Left lung (tissue), 10 donors: ENCODE measurements around the gene GATAD2A. TPM values are rescaled to one million over a fixed set of nuclear protein-coding genes. Genes with fewer than 3 reads are reported as not detected.

Experiments
- ATAC-seq: fragments of 200-7000 bp; cut with Tn5 transposase; one replicate; pipeline ENCODE4 v1.9.1; 2020; ENCODE audit warnings: moderate library complexity
- DNase-seq, 4 donors: peaks; one replicate each; pipeline ENCODE4 v3.0.0-alpha.2; 2013 to 2020
- H3K27ac ChIP-seq, 2 donors: fragments of 200-600 bp; sonication (generic) in 1 of 2; one replicate each; pipeline versions ENCODE4 v1.5.0 to v1.8.0; 2020 to 2021
- H3K27me3 ChIP-seq, 2 donors: fragments of 200-600 bp; sonication (generic) in 1 of 2; one replicate each; pipeline versions ENCODE4 v1.5.0 to v1.8.0; 2020 to 2021
- H3K36me3 ChIP-seq, 2 donors: fragments of 200-600 bp; sonication (generic) in 1 of 2; one replicate each; pipeline versions ENCODE4 v1.5.0 to v1.8.0; 2020 to 2021
- H3K4me1 ChIP-seq, 2 donors: fragments of 200-600 bp; one replicate each; pipeline ENCODE4 v1.8.0; 2021
- H3K4me3 ChIP-seq, 2 donors: fragments of 200-600 bp; sonication (generic) in 1 of 2; one replicate each; pipeline versions ENCODE4 v1.5.0 to v1.8.0; 2020 to 2021; ENCODE audit warnings: mild to moderate bottlenecking in 1 of 2
- H3K9me3 ChIP-seq, 2 donors: fragments of 200-600 bp; sonication (generic) in 1 of 2; one replicate each; pipeline versions ENCODE4 v1.5.0 to v1.8.0; 2020 to 2021
- CTCF ChIP-seq, 2 donors: fragments of 200-600 bp; sonication (generic) in 1 of 2; IDR thresholded peaks; one replicate each; pipeline versions ENCODE4 v1.5.0 to v1.8.0; 2021; ENCODE audit warnings: antibody characterized with exemption in 2 of 2
- intact Hi-C, 2 donors: fragments of 100-400 bp; cut with DNase I; formaldehyde crosslinking; loops; one replicate each; pipeline versions ENCODE4 v1.11.2 to v1.14.2; 2022
- polyA plus RNA-seq, 6 donors: library from polyadenylated mRNA; unstranded; fragments of 120-200 nt; gene quantifications; one replicate each; pipeline ENCODE4 v1.2.1, GENCODE V29; 2013; ENCODE audit not compliant: insufficient read length in 6 of 6
- total RNA-seq, 2 donors: library from RNA; stranded (reverse); fragmentation: NEBNext Ultra II Directional; extraction: Animal tissue kit (Norgen Biotek cat#: 25700); gene quantifications; one replicate each; pipeline ENCODE4 v1.2.1, GENCODE V29; 2021
- donor health status: DM: no; HTN: yes; CAD: no.
- donor health status: DM: no; HTN: no; CAD: no.

Gene GATAD2A
- total and polyA plus RNA-seq, 8 donors: 39.3 to 97.3 (median 49.0) TPM

DNA sequence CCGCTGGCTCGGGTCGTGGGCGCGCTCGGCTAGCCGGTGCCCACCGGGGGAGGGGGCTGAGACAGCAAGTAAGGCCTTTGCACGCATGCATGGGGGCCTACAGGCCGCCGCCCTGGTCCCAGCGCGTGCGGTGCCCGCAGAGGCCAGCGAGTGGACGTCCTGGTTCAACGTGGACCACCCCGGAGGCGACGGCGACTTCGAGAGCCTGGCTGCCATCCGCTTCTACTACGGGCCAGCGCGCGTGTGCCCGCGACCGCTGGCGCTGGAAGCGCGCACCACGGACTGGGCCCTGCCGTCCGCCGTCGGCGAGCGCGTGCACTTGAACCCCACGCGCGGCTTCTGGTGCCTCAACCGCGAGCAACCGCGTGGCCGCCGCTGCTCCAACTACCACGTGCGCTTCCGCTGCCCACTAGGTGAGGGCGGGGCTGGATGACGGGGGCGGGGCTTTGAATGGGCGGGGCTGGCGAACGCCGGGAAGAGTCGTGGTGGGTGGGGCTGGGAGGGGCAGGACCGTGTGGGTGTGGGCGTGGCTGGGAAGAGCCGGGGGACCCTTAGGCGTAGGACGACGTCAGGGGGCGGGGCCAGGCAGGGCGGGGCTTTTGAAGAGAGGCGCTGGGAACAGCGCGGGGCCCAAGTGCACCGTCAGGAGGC, 134.7 kb downstream of the GATAD2A start:
- Histone ChIP-seq H3K27ac (no peak overlapping the region), H3K27me3 (peaks cover 33 to 87% of the 10 kb centered on the region in 2 donors), H3K9me3 (no peaks in the 10 kb centered on the region), H3K4me1 (peaks cover 16 to 39% of the 10 kb centered on the region in 2 donors), H3K4me3 (peak overlapping the region in 1 of 2 donors; percentile 34), H3K36me3 (no peaks in the 10 kb centered on the region)
- intact Hi-C loops: no loop called here
- no peak for TF ChIP-seq CTCF (IDR thresholded peaks at IDR 0.05)
- peak in 3 of 4 donors; percentile 68 to 96 (median 86) for DNase-seq
- peak; percentile 52 for ATAC-seq

GRCh38 chr19:19540715-19541515, 135.4 kb downstream of the GATAD2A start:
- Histone ChIP-seq H3K27me3 (peaks cover 33 to 94% of the 10 kb centered on the region in 2 donors), H3K27ac (no peak overlapping the region), H3K4me1 (peaks cover 16 to 39% of the 10 kb centered on the region in 2 donors), H3K4me3 (peak overlapping the region in 1 of 2 donors; percentile 34), H3K9me3 (no peaks in the 10 kb centered on the region), H3K36me3 (no peaks in the 10 kb centered on the region)
- intact Hi-C loops: no loop called here
- DNase-seq (no peak), ATAC-seq (peak; percentile 33)
- TF ChIP-seq CTCF (IDR thresholded peaks at IDR 0.05): no peak

- no peak for ATAC-seq
- no peaks in the 10 kb centered on the region for H3K9me3 ChIP-seq
- no peak for TF ChIP-seq CTCF (IDR thresholded peaks at IDR 0.05)
- H3K27ac ChIP-seq: no peak overlapping the region
- peak overlapping the region in 1 of 2 donors; percentile 34 for H3K4me3 ChIP-seq
- peaks cover 16 to 39% of the 10 kb centered on the region in 2 donors for H3K4me1 ChIP-seq
- peaks cover 33 to 95% of the 10 kb centered on the region in 2 donors for H3K27me3 ChIP-seq
- no peak for DNase-seq
- H3K36me3 ChIP-seq: no peaks in the 10 kb centered on the region
- intact Hi-C loops: no loop called here
These were observed 136.1 kb downstream of the GATAD2A start for GRCh38 chr19:19541616-19542015.

GRCh38 chr19:19542507-19542906, 137.0 kb downstream of the GATAD2A start:
- ATAC-seq: no peak
- H3K9me3 ChIP-seq: no peaks in the 10 kb centered on the region
- peak overlapping the region in 1 of 2 donors; percentile 41 for H3K27ac ChIP-seq
- H3K4me1 ChIP-seq: peaks cover 16 to 39% of the 10 kb centered on the region in 2 donors
- H3K4me3 ChIP-seq: no peak overlapping the region
- no peaks in the 10 kb centered on the region for H3K36me3 ChIP-seq
- intact Hi-C loops: no loop called here
- no peak for TF ChIP-seq CTCF (IDR thresholded peaks at IDR 0.05)
- H3K27me3 ChIP-seq: peaks cover 33 to 95% of the 10 kb centered on the region in 2 donors
- no peak for DNase-seq

- Histone ChIP-seq H3K9me3 (no peaks in the 10 kb centered on the region), H3K27ac (peak overlapping the region in 1 of 2 donors; percentile 41), H3K27me3 (peaks cover 28 to 94% of the 10 kb centered on the region in 2 donors), H3K36me3 (no peaks in the 10 kb centered on the region), H3K4me3 (no peak overlapping the region), H3K4me1 (peaks cover 12 to 36% of the 10 kb centered on the region in 2 donors)
- no peak for DNase-seq
- no peak for TF ChIP-seq CTCF (IDR thresholded peaks at IDR 0.05)
- intact Hi-C loops: no loop called here
- no peak for ATAC-seq
These were observed 137.6 kb downstream of the GATAD2A start for GRCh38 chr19:19543101-19543500.
